Measurements from ENCODE around the gene RBM27.
"Not testable (repeated sequence)": the region's sequence is repeated elsewhere in the genome, so short reads cannot be mapped to it uniquely, and the experiment has no call there.

Gene RBM27

DNA sequence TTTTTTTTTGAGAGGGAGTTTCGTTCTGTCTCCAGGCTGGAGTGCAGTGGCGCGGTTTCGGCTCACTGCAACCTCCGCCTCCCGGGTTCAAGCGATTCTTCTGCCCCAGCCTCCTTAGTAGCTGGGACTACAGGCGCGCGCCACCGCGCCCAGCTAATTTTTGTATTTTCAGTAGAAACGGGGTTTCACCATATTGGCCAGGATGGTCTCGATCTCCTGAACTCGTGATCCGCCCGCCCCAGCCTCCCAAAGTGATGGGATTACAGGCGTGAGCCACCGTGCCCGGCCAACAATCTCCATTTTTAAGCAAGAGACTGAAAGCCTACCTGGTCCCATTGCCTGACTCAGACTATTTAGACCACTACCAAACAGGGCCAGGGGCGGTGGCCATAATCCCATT is 20.0 kb upstream of the RBM27 start:
- H3K36me3 ChIP-seq (ENCODE audit: control insufficient read depth in 5 of 5, insufficient read depth in 5 of 5, low read length in 5 of 5); H3K27me3 ChIP-seq (ENCODE audit: control insufficient read depth in 5 of 5, insufficient read depth in 4 of 5, low read length in 5 of 5); H3K9me3 ChIP-seq (ENCODE audit: control insufficient read depth in 5 of 5, low read length in 5 of 5); H3K27ac ChIP-seq (ENCODE audit: low read depth, low read length): not testable (repeated sequence)
- Histone ChIP-seq H3K9ac (ENCODE audit: low read length in 5 of 5) (peak overlapping the region in 3 of 5 donors; percentile 64 to 84 (median 75)), H3K4me3 (ENCODE audit: low read depth in 1 of 5, low read length in 5 of 5) (peak overlapping the region; percentile 81 to 97 (median 91)), H3K4me1 (ENCODE audit: control insufficient read depth in 5 of 5, insufficient read depth in 5 of 5, low read length in 5 of 5) (peaks cover 3 to 19% (median 10%) of the 10 kb centered on the region in 5 donors)

DNA sequence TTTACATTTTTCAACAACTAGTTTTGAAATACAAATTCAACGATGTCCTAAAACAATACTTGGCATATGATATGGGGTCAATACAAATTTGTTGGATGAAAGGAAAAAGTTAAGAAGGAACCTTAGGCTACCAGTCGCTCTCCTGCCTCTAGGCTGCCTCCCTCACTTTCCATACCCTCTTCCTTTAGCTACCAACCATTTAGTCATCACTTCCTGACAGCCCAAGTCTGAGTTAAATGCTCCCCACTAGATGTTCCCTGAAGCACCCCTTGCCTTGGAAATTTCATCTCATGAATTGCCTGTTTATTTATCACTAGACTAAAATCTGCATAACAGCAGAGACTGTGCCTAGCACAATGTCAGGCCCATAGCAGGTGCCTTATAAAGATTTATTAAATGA is 18.2 kb upstream of the RBM27 start:
- Histone ChIP-seq H3K4me1 (ENCODE audit: control insufficient read depth in 5 of 5, insufficient read depth in 5 of 5, low read length in 5 of 5) (peaks cover 3 to 19% (median 10%) of the 10 kb centered on the region in 5 donors), H3K4me3 (ENCODE audit: low read depth in 1 of 5, low read length in 5 of 5) (no peak overlapping the region), H3K9ac (ENCODE audit: low read length in 5 of 5) (no peak overlapping the region), H3K27ac (ENCODE audit: low read depth, low read length) (no peak overlapping the region), H3K27me3 (ENCODE audit: control insufficient read depth in 5 of 5, insufficient read depth in 4 of 5, low read length in 5 of 5) (peaks cover 0 to 3% (median 0%) of the 10 kb centered on the region in 5 donors), H3K9me3 (ENCODE audit: control insufficient read depth in 5 of 5, low read length in 5 of 5) (no peaks in the 10 kb centered on the region), H3K36me3 (ENCODE audit: control insufficient read depth in 5 of 5, insufficient read depth in 5 of 5, low read length in 5 of 5) (no peaks in the 10 kb centered on the region)

DNA sequence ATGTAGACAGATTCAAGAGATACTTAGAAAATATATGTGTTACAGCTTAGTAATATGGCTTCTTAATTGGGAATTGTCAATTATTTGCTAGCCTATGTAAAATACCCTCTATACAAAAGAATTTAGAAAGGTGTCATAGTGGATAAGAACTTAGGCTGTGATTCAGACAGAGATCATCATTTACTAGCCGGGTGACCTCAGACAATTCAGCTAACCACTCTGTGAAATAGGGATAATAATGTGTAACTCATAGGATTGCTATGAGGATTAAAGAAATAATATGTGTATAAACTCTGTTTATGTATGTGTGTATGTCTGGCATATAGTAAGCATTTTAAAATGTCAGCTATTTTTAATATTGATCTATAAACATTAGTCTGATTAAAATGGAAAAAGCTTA is 15.0 kb upstream of the RBM27 start:
- Histone ChIP-seq H3K36me3 (ENCODE audit: control insufficient read depth in 5 of 5, insufficient read depth in 5 of 5, low read length in 5 of 5) (no peaks in the 10 kb centered on the region), H3K4me1 (ENCODE audit: control insufficient read depth in 5 of 5, insufficient read depth in 5 of 5, low read length in 5 of 5) (no peaks in the 10 kb centered on the region), H3K9me3 (ENCODE audit: control insufficient read depth in 5 of 5, low read length in 5 of 5) (no peaks in the 10 kb centered on the region), H3K4me3 (ENCODE audit: low read depth in 1 of 5, low read length in 5 of 5) (no peak overlapping the region), H3K27ac (ENCODE audit: low read depth, low read length) (no peak overlapping the region), H3K9ac (ENCODE audit: low read length in 5 of 5) (no peak overlapping the region), H3K27me3 (ENCODE audit: control insufficient read depth in 5 of 5, insufficient read depth in 4 of 5, low read length in 5 of 5) (no peaks in the 10 kb centered on the region)

GRCh38 chr5:146192571-146193043 is 10.8 kb upstream of the RBM27 start:
- Histone ChIP-seq H3K4me1 (ENCODE audit: control insufficient read depth in 5 of 5, insufficient read depth in 5 of 5, low read length in 5 of 5) (no peaks in the 10 kb centered on the region), H3K4me3 (ENCODE audit: low read depth in 1 of 5, low read length in 5 of 5) (no peak overlapping the region), H3K27ac (ENCODE audit: low read depth, low read length) (no peak overlapping the region), H3K27me3 (ENCODE audit: control insufficient read depth in 5 of 5, insufficient read depth in 4 of 5, low read length in 5 of 5) (no peaks in the 10 kb centered on the region), H3K36me3 (ENCODE audit: control insufficient read depth in 5 of 5, insufficient read depth in 5 of 5, low read length in 5 of 5) (no peaks in the 10 kb centered on the region), H3K9me3 (ENCODE audit: control insufficient read depth in 5 of 5, low read length in 5 of 5) (no peaks in the 10 kb centered on the region), H3K9ac (ENCODE audit: low read length in 5 of 5) (no peak overlapping the region)

GRCh38 chr5:146193285-146193684 is 10.1 kb upstream of the RBM27 start:
- Histone ChIP-seq H3K4me1 (ENCODE audit: control insufficient read depth in 5 of 5, insufficient read depth in 5 of 5, low read length in 5 of 5) (no peaks in the 10 kb centered on the region), H3K9me3 (ENCODE audit: control insufficient read depth in 5 of 5, low read length in 5 of 5) (no peaks in the 10 kb centered on the region), H3K27me3 (ENCODE audit: control insufficient read depth in 5 of 5, insufficient read depth in 4 of 5, low read length in 5 of 5) (no peaks in the 10 kb centered on the region), H3K27ac (ENCODE audit: low read depth, low read length) (no peak overlapping the region), H3K36me3 (ENCODE audit: control insufficient read depth in 5 of 5, insufficient read depth in 5 of 5, low read length in 5 of 5) (no peaks in the 10 kb centered on the region), H3K9ac (ENCODE audit: low read length in 5 of 5) (no peak overlapping the region), H3K4me3 (ENCODE audit: low read depth in 1 of 5, low read length in 5 of 5) (no peak overlapping the region)

GRCh38 chr5:146194997-146195396 is 8.4 kb upstream of the RBM27 start:
- not testable (repeated sequence) for H3K4me1 ChIP-seq (ENCODE audit: control insufficient read depth in 5 of 5, insufficient read depth in 5 of 5, low read length in 5 of 5); H3K27ac ChIP-seq (ENCODE audit: low read depth, low read length); H3K27me3 ChIP-seq (ENCODE audit: control insufficient read depth in 5 of 5, insufficient read depth in 4 of 5, low read length in 5 of 5); H3K4me3 ChIP-seq (ENCODE audit: low read depth in 1 of 5, low read length in 5 of 5); H3K36me3 ChIP-seq (ENCODE audit: control insufficient read depth in 5 of 5, insufficient read depth in 5 of 5, low read length in 5 of 5); H3K9ac ChIP-seq (ENCODE audit: low read length in 5 of 5); H3K9me3 ChIP-seq (ENCODE audit: control insufficient read depth in 5 of 5, low read length in 5 of 5)

DNA sequence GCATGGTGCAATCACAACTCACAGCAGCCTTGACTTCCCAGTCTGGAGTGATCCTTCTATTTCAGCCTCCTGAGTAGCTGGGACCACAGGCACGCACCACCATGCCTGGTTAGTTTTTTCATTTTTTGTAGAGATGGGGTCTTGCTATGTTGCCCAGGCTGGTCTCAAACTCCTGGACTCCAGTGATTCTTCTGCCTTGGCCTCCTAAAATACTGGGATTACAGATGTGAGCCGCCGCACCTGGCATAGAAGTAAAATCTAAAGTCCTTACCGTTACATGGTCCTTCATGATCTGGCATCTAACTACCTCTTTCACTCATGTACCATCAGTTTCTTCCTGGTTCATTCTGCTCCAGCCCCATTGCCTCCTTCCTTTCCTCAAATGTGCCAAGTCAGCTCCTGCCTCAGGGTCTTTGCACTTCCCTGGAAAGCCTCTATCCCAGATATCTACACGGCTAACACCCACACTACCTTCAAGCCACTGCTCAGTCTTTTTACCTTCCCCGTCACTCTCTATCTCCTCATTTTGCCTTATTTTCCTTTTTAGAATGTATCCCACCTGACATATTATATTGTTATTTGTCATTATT is 6.9 kb upstream of the RBM27 start:
- H3K9me3 ChIP-seq (ENCODE audit: control insufficient read depth in 5 of 5, low read length in 5 of 5): no peaks in the 10 kb centered on the region
- H3K36me3 ChIP-seq (ENCODE audit: control insufficient read depth in 5 of 5, insufficient read depth in 5 of 5, low read length in 5 of 5): no peaks in the 10 kb centered on the region

DNA sequence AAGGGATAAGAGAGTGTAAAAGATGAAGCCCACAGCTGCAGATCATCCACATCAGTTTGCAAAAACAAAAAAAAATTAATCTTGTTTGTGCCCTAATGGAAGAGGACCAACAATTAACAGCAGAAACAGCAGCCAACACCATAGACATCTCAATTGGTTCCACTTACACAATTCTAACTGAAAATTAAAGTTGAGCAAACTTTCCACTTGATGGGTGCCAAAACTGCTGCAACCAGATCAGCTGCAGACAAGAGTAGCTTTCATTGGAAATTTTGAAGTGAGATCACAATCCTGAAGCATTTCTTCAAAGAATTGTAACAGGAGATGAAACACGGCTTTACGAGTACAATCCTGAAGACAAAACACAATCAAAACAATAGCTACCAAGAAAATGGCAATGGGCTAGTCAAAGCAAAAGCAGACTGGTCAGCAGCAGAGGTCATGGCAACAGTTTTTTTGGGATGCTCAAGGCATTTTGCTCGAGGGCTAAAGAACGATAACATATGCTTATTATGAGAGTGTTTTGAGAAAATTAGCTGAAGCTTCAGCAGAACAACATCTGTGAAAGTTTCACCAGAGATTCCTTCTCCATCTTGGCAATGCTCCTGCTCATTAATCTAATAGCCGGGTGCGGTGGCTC is 4.1 kb upstream of the RBM27 start:
- Histone ChIP-seq H3K36me3 (ENCODE audit: control insufficient read depth in 5 of 5, insufficient read depth in 5 of 5, low read length in 5 of 5) (no peaks in the 10 kb centered on the region), H3K4me3 (ENCODE audit: low read depth in 1 of 5, low read length in 5 of 5) (no peak overlapping the region), H3K27ac (ENCODE audit: low read depth, low read length) (no peak overlapping the region), H3K9me3 (ENCODE audit: control insufficient read depth in 5 of 5, low read length in 5 of 5) (no peaks in the 10 kb centered on the region), H3K27me3 (ENCODE audit: control insufficient read depth in 5 of 5, insufficient read depth in 4 of 5, low read length in 5 of 5) (no peaks in the 10 kb centered on the region), H3K9ac (ENCODE audit: low read length in 5 of 5) (no peak overlapping the region), H3K4me1 (ENCODE audit: control insufficient read depth in 5 of 5, insufficient read depth in 5 of 5, low read length in 5 of 5) (peaks cover 0 to 19% (median 15%) of the 10 kb centered on the region in 5 donors)

More for the DNA sequence above, 6.9 kb upstream of the RBM27 start:
- no peak overlapping the region for H3K4me3 ChIP-seq (ENCODE audit: low read depth in 1 of 5, low read length in 5 of 5)
- H3K27ac ChIP-seq (ENCODE audit: low read depth, low read length): no peak overlapping the region
- no peaks in the 10 kb centered on the region for H3K27me3 ChIP-seq (ENCODE audit: control insufficient read depth in 5 of 5, insufficient read depth in 4 of 5, low read length in 5 of 5)
- H3K4me1 ChIP-seq (ENCODE audit: control insufficient read depth in 5 of 5, insufficient read depth in 5 of 5, low read length in 5 of 5): peaks cover 0 to 6% (median 4%) of the 10 kb centered on the region in 5 donors
- no peak overlapping the region for H3K9ac ChIP-seq (ENCODE audit: low read length in 5 of 5)

GRCh38 chr5:146201795-146202194 is 1.6 kb upstream of the RBM27 start:
- H3K36me3 ChIP-seq (ENCODE audit: control insufficient read depth in 5 of 5, insufficient read depth in 5 of 5, low read length in 5 of 5); H3K9me3 ChIP-seq (ENCODE audit: control insufficient read depth in 5 of 5, low read length in 5 of 5); H3K27ac ChIP-seq (ENCODE audit: low read depth, low read length); H3K4me3 ChIP-seq (ENCODE audit: low read depth in 1 of 5, low read length in 5 of 5); H3K27me3 ChIP-seq (ENCODE audit: control insufficient read depth in 5 of 5, insufficient read depth in 4 of 5, low read length in 5 of 5); H3K9ac ChIP-seq (ENCODE audit: low read length in 5 of 5): not testable (repeated sequence)
- peaks cover 0 to 30% (median 25%) of the 10 kb centered on the region in 5 donors for H3K4me1 ChIP-seq (ENCODE audit: control insufficient read depth in 5 of 5, insufficient read depth in 5 of 5, low read length in 5 of 5)

DNA sequence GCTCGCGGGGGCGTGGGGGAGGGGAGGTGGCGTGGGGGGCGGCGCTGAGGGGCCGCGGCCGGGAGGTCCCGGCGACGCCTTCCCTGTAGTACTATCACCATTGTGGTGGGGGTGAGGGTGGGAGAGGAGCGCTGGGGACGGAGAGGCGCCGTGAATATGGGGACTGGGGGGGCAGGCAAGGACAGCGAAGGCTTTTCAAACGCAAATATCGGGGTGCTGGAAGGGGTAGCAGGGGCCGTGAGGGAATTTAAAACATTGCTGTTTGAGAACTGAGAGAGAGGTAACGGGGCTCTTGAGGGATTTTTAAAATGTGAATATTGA is 427 bp downstream of the RBM27 start:
- H3K27ac ChIP-seq (ENCODE audit: low read depth, low read length): peak overlapping the region; percentile 69
- no peaks in the 10 kb centered on the region for H3K9me3 ChIP-seq (ENCODE audit: control insufficient read depth in 5 of 5, low read length in 5 of 5)
- no peaks in the 10 kb centered on the region for H3K36me3 ChIP-seq (ENCODE audit: control insufficient read depth in 5 of 5, insufficient read depth in 5 of 5, low read length in 5 of 5)
- peak overlapping the region; percentile 82 to 89 (median 87) for H3K9ac ChIP-seq (ENCODE audit: low read length in 5 of 5)
- peak overlapping the region; percentile 77 to 96 (median 94) for H3K4me3 ChIP-seq (ENCODE audit: low read depth in 1 of 5, low read length in 5 of 5)
- no peaks in the 10 kb centered on the region for H3K27me3 ChIP-seq (ENCODE audit: control insufficient read depth in 5 of 5, insufficient read depth in 4 of 5, low read length in 5 of 5)
- H3K4me1 ChIP-seq (ENCODE audit: control insufficient read depth in 5 of 5, insufficient read depth in 5 of 5, low read length in 5 of 5): peaks cover 1 to 30% (median 25%) of the 10 kb centered on the region in 5 donors

Measured in subcutaneous abdominal adipose tissue (tissue), 5 donors.